ENCODE data around the gene PFDN1. TPM values are rescaled to one million over a fixed set of nuclear protein-coding genes. Genes with fewer than 3 reads are reported as not detected.

The PFDN1 gene
- polyA plus RNA-seq, 1 donor from 2014 or later, result 147 TPM

- H4K20me1 ChIP-seq (ENCODE audit: insufficient read depth), result no peaks in the 10 kb centered on the region
- H3K4me2 ChIP-seq (ENCODE audit: low read length), result no peak overlapping the region
- H3K36me3 ChIP-seq (ENCODE audit: insufficient read depth, low read length), result no peaks in the 10 kb centered on the region
- H3K9me2 ChIP-seq (ENCODE audit: insufficient read depth, low read length), result no peaks in the 10 kb centered on the region
- H3K4me3 ChIP-seq (ENCODE audit: low read length), result no peak overlapping the region
- H3K79me2 ChIP-seq (replicated peaks; ENCODE audit: insufficient read depth, low read length), result no peaks in the 10 kb centered on the region
- no peak overlapping the region for H3K27ac ChIP-seq (ENCODE audit: low read length)
- no peaks in the 10 kb centered on the region for H3K27me3 ChIP-seq (ENCODE audit: insufficient read depth, low read depth, low read length)
- H2AFZ ChIP-seq (ENCODE audit: low read depth, low read length), result no peak overlapping the region
- no peaks in the 10 kb centered on the region for H3K9me3 ChIP-seq (ENCODE audit: low read length)
- H3F3A ChIP-seq (ENCODE audit: insufficient read depth, low read length, poor library complexity, severe bottlenecking), result no peaks in the 10 kb centered on the region
- no peak for TF ChIP-seq CTCF (IDR thresholded peaks at IDR 0.05; ENCODE audit: poor library complexity, severe bottlenecking)
- TF ChIP-seq RAD21 (conservative IDR thresholded peaks at IDR 0.05), result no peak
- no peak for TF ChIP-seq TAF1 (IDR thresholded peaks at IDR 0.05; ENCODE audit: low read depth)
- TF ChIP-seq MXI1 (conservative IDR thresholded peaks at IDR 0.05; ENCODE audit: poor library complexity, severe bottlenecking), result no peak
- no peak for TF ChIP-seq POLR2AphosphoS5 (IDR thresholded peaks at IDR 0.05)
- TF ChIP-seq EZH2 (IDR thresholded peaks at IDR 0.05; ENCODE audit: borderline replicate concordance, insufficient read depth, low read length, poor library complexity, severe bottlenecking), result no peak
- TF ChIP-seq EP300 (conservative IDR thresholded peaks at IDR 0.05; ENCODE audit: poor library complexity, severe bottlenecking), result no peak
- TF ChIP-seq, protein P1, sequence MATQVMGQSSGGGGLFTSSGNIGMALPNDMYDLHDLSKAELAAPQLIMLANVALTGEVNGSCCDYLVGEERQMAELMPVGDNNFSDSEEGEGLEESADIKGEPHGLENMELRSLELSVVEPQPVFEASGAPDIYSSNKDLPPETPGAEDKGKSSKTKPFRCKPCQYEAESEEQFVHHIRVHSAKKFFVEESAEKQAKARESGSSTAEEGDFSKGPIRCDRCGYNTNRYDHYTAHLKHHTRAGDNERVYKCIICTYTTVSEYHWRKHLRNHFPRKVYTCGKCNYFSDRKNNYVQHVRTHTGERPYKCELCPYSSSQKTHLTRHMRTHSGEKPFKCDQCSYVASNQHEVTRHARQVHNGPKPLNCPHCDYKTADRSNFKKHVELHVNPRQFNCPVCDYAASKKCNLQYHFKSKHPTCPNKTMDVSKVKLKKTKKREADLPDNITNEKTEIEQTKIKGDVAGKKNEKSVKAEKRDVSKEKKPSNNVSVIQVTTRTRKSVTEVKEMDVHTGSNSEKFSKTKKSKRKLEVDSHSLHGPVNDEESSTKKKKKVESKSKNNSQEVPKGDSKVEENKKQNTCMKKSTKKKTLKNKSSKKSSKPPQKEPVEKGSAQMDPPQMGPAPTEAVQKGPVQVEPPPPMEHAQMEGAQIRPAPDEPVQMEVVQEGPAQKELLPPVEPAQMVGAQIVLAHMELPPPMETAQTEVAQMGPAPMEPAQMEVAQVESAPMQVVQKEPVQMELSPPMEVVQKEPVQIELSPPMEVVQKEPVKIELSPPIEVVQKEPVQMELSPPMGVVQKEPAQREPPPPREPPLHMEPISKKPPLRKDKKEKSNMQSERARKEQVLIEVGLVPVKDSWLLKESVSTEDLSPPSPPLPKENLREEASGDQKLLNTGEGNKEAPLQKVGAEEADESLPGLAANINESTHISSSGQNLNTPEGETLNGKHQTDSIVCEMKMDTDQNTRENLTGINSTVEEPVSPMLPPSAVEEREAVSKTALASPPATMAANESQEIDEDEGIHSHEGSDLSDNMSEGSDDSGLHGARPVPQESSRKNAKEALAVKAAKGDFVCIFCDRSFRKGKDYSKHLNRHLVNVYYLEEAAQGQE (IDR thresholded peaks at IDR 0.05; ENCODE audit: borderline replicate concordance), result no peak
- no peak for TF ChIP-seq SMC3 (conservative IDR thresholded peaks at IDR 0.05; ENCODE audit: poor library complexity)
- no peak overlapping the region for H3K9ac ChIP-seq (ENCODE audit: low read length)
Measured at GRCh38 chr5:140220032-140220697, 82.7 kb downstream of the PFDN1 start.

- Histone ChIP-seq H3K27me3 (ENCODE audit: insufficient read depth, low read depth, low read length) (no peaks in the 10 kb centered on the region), H2AFZ (ENCODE audit: low read depth, low read length) (no peak overlapping the region), H4K20me1 (ENCODE audit: insufficient read depth) (no peaks in the 10 kb centered on the region), H3K9me3 (ENCODE audit: low read length) (no peaks in the 10 kb centered on the region), H3K9ac (ENCODE audit: low read length) (no peak overlapping the region), H3K4me3 (ENCODE audit: low read length) (no peak overlapping the region), H3K36me3 (ENCODE audit: insufficient read depth, low read length) (no peaks in the 10 kb centered on the region), H3K9me2 (ENCODE audit: insufficient read depth, low read length) (no peaks in the 10 kb centered on the region), H3F3A (ENCODE audit: insufficient read depth, low read length, poor library complexity, severe bottlenecking) (no peaks in the 10 kb centered on the region), H3K79me2 (replicated peaks; ENCODE audit: insufficient read depth, low read length) (no peaks in the 10 kb centered on the region), H3K4me2 (ENCODE audit: low read length) (no peak overlapping the region), H3K27ac (ENCODE audit: low read length) (no peak overlapping the region)
- TF ChIP-seq RAD21 (conservative IDR thresholded peaks at IDR 0.05), result no peak
- no peak for TF ChIP-seq POLR2AphosphoS5 (IDR thresholded peaks at IDR 0.05)
- no peak for TF ChIP-seq TAF1 (IDR thresholded peaks at IDR 0.05; ENCODE audit: low read depth)
- TF ChIP-seq MXI1 (conservative IDR thresholded peaks at IDR 0.05; ENCODE audit: poor library complexity, severe bottlenecking), result no peak
- no peak for TF ChIP-seq EP300 (conservative IDR thresholded peaks at IDR 0.05; ENCODE audit: poor library complexity, severe bottlenecking)
Measured at GRCh38 chr5:140219068-140219991, 83.6 kb downstream of the PFDN1 start.
